PFSK-1 (cell line): ENCODE results near the gene PAF1.
A peak's percentile ranks its signal among the peaks of the same experiment; 100 is the strongest.

Experiments
- POLR2AphosphoS5 ChIP-seq: IDR thresholded peaks from 2 replicates; pipeline ENCODE4 v1.6.1; 2012; ENCODE audit warnings: low read depth, mild to moderate bottlenecking, control low read depth, low read length, moderate library complexity
- SIN3A ChIP-seq: IDR thresholded peaks from 2 replicates; pipeline ENCODE4 v1.6.1; 2012; ENCODE audit warnings: mild to moderate bottlenecking, low read length, moderate library complexity, borderline replicate concordance; ENCODE audit not compliant: insufficient read depth
- TAF1 ChIP-seq: IDR thresholded peaks from 2 replicates; pipeline ENCODE4 v1.6.1; 2012; ENCODE audit warnings: low read length, control low read depth, borderline replicate concordance; ENCODE audit not compliant: insufficient read depth
- TF ChIP-seq, protein P1 (sequence below), 2 experiments: IDR thresholded peaks; 2 replicates each; pipeline versions ENCODE4 v1.6.1 to v1.8.0; 2011 to 2012; ENCODE audit warnings: low read depth in 2 of 2, low read length in 2 of 2, control low read depth in 1 of 2, inconsistent platforms in 1 of 2, mild to moderate bottlenecking in 1 of 2, moderate library complexity in 1 of 2; ENCODE audit not compliant: insufficient read depth in 1 of 2

DNA sequence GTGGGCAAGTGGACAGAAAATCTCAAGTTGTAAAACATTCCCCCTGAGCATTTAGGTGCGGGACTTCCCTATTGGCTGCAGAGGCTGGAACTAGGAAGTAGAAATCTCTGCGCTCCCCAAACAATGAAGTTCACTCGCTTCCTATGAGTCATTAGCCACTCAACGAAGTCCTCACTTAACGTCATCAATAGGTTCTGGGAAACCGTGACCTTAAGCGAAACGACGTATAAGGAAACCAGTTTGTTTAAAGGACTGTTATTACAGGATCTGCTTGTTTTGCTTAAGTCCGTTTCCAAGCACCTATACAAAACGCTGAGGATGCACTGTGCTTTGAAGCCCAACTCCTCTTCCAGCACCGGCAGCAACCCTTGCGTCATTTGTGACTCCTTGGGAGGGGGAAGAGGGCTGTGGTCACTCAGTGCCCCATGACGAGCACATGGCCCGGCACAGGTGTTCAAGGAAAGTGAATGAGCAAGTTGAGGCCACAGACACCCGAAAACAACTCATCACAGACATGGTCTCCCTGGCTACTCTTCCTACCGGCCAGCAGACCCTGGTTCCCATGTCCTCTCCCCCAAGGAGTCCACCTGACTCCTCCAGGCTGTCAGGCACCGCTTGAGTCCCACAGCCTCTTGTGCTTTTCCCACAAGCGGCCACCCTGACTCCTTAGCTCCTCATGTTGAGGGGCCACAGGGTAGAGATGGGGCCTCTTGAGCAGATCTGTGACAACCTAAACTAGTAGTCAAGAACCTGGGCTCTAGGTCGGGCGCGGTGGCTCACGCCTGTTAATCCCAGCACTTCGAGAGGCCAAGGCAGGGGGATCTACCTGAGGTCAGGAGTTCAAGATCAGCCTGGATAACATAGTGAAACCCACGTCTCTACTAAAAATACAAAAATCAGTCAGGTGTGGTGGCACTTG lies 40.0 kb upstream of the PAF1 start:
- TF ChIP-seq, protein P1, sequence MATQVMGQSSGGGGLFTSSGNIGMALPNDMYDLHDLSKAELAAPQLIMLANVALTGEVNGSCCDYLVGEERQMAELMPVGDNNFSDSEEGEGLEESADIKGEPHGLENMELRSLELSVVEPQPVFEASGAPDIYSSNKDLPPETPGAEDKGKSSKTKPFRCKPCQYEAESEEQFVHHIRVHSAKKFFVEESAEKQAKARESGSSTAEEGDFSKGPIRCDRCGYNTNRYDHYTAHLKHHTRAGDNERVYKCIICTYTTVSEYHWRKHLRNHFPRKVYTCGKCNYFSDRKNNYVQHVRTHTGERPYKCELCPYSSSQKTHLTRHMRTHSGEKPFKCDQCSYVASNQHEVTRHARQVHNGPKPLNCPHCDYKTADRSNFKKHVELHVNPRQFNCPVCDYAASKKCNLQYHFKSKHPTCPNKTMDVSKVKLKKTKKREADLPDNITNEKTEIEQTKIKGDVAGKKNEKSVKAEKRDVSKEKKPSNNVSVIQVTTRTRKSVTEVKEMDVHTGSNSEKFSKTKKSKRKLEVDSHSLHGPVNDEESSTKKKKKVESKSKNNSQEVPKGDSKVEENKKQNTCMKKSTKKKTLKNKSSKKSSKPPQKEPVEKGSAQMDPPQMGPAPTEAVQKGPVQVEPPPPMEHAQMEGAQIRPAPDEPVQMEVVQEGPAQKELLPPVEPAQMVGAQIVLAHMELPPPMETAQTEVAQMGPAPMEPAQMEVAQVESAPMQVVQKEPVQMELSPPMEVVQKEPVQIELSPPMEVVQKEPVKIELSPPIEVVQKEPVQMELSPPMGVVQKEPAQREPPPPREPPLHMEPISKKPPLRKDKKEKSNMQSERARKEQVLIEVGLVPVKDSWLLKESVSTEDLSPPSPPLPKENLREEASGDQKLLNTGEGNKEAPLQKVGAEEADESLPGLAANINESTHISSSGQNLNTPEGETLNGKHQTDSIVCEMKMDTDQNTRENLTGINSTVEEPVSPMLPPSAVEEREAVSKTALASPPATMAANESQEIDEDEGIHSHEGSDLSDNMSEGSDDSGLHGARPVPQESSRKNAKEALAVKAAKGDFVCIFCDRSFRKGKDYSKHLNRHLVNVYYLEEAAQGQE (IDR thresholded peaks at IDR 0.05; ENCODE audit: insufficient read depth in 1 of 2, low read depth in 2 of 2, low read length in 2 of 2): no peak
- TF ChIP-seq POLR2AphosphoS5 (peak; percentile 55), SIN3A (no peak), TAF1 (no peak)
